Sigmoid colon (tissue), 4 donors: ENCODE results near the gene FTO.

Experiments
- CTCF ChIP-seq, 4 experiments: fragments of 450-650 bp in 3 of 4; fragments of 200-600 bp in 1 of 4; IDR thresholded peaks; one replicate each; pipeline ENCODE4 v1.5.1; 2016 to 2019; ENCODE audit warnings: antibody characterized with exemption in 4 of 4, mild to moderate bottlenecking in 3 of 4, moderate library complexity in 2 of 4
- EP300 ChIP-seq, 4 donors: sonication (generic); formaldehyde crosslinking; IDR thresholded peaks; one replicate each; pipeline ENCODE4 v1.6.1; 2017; ENCODE audit warnings: antibody characterized with exemption in 4 of 4

GRCh38 chr16:54164789-54165173, 460.8 kb downstream of the FTO start:
- TF ChIP-seq CTCF (IDR thresholded peaks at IDR 0.05) (no peak), EP300 (IDR thresholded peaks at IDR 0.05) (no peak)
